C4-2B (cell line): Measurements from ENCODE around the gene RBFOX2.

Experiments
- CTCF ChIP-seq: fragments of 450-650 bp; conservative IDR thresholded peaks from 2 replicates; pipeline ENCODE4 v1.5.1; 2017; ENCODE audit warnings: mild to moderate bottlenecking
- ZFX ChIP-seq: fragments of 450-650 bp; IDR thresholded peaks from 2 replicates; pipeline ENCODE4 v1.6.1; 2017

- TF ChIP-seq CTCF (no peak), ZFX (no peak)
Measured at GRCh38 chr22:35985371-35985770, 43.3 kb downstream of the RBFOX2 start.
